Fibroblast of lung (primary cell): Measurements from ENCODE around the gene TRAF2.

ENCODE experiments used
- CTCF ChIP-seq, 2 donors: IDR thresholded peaks in 1 of 2; conservative IDR thresholded peaks in 1 of 2; 1 replicate in 1 of 2; 2 replicates in 1 of 2; pipeline ENCODE4 v1.5.1; 2011 to 2012; ENCODE audit warnings: low read length in 2 of 2, control low read depth in 1 of 2, inconsistent platforms in 1 of 2, low read depth in 1 of 2, mild to moderate bottlenecking in 1 of 2
- EZH2 ChIP-seq: IDR thresholded peaks from 2 replicates; pipeline ENCODE4 v1.5.1; 2012; ENCODE audit warnings: low read length, control low read depth, mild to moderate bottlenecking; ENCODE audit errors: missing control alignments

GRCh38 chr9:136906266-136906665 lies 19.9 kb downstream of the TRAF2 start:
- TF ChIP-seq EZH2: no peak
- no peak for TF ChIP-seq CTCF (conservative IDR thresholded peaks at IDR 0.05 in 1 of 2, IDR thresholded peaks at IDR 0.05 in 1 of 2; ENCODE audit: low read depth in 1 of 2, low read length in 2 of 2)
